ENCODE results near the gene MSL3B.
A peak's percentile ranks its signal among the peaks of the same experiment; 100 is the strongest.

Gene MSL3B

GRCh38 chr2:233851169-233851568 is 17.0 kb downstream of the MSL3B start:
- no peak for DNase-seq

DNA sequence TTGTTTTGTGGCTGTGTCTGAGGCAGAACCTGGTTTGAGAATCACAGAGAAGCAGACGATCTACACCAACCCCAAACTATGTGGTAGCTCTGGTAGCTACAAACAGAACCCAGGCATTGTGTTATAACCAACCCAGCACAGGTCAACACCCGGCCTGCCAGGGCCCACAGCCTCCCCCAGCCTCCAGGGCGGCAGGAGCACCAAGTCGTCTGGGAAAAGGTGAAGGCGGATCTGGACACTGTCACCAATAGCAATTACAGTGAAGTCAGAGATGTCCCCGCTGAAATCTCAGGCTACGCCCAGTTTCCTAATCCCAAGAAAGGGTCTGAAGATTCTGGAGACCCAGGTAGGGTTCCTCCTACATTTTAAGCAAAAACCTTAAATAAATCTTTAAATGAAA is 17.4 kb downstream of the MSL3B start:
- no peak for DNase-seq

GRCh38 chr2:233849607-233850271 is 18.4 kb downstream of the MSL3B start:
- DNase-seq: no peak

DNA sequence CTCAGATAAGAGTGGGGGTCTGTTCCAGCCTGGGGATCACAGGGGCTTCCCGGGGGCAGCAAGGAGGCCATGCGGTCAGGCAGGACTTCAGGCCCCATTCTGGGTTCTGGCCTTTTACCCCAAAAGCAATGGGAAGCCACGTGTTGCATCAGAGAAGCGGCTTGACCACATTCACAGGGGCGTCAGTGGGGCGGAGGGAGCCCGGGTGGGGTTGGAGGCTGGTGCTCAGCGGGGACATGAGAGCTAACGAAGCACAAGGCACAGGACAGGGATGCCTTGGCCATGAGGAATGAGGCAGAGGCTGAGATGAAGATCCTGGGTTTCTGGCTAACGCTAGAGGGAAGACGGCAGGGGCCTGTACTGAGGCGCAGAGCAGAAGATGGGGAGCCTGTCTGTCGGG is 19.9 kb downstream of the MSL3B start:
- DNase-seq: no peak

GRCh38 chr2:233847248-233847898 is 20.8 kb downstream of the MSL3B start:
- no peak for DNase-seq

- DNase-seq: no peak
Observed at GRCh38 chr2:233846387-233847247, 21.6 kb downstream of the MSL3B start.

- no peak for DNase-seq
Observed at GRCh38 chr2:233845301-233846060, 22.7 kb downstream of the MSL3B start.

DNA sequence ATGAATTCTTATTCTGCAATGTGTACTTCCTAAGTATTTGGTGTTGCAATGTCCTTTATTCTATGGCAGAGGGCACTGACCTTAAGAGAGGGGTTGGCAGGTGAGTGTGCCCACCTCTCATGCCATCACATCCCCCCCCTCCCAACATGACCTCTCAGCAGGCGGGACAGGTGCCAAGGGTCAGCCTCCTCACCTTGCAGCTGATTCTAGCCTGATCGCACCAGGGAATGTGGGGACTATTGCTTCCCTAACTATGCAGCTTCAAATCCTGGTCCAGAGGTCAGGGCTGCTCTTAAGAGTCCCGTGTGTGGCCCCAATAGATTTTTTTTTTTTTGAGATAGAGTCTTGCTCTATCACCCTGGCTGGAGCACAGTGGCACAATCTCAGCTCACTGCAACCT is 23.4 kb downstream of the MSL3B start:
- no peak for DNase-seq

DNA sequence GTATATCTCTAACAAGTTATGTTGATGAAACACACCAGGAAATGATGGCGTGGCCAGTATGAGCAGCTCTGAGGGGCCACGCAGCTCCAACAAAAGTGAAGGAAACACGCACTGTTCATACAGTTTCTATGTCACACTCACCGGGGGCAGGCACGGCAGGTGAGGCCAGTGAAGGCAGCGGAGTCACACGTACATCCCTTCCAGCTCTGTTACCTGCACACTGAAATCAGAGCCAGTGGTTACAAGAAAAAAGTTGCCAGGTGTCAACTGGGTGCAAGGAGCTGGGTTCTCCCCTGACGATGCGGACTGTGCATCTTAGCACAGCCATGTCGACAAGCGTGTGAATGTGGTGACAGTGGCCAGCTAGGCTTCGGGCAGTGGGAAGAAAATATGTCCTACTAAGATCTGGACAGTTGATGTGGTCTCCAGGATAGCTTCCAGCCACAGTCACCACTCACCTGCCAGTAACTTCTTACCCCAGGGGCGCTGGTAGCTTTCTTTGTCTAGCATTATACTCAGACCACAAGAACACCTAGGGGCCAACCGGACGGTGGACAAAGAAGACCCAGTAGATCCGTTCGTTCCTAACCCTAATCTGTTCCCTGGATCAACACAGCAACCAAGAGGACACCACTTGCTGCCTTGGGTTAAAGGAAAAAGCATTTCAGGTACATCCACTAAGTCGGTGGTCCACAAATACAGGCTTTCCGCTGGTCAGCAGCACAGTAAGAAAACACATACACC is 23.9 kb downstream of the MSL3B start:
- no peak for DNase-seq

DNA sequence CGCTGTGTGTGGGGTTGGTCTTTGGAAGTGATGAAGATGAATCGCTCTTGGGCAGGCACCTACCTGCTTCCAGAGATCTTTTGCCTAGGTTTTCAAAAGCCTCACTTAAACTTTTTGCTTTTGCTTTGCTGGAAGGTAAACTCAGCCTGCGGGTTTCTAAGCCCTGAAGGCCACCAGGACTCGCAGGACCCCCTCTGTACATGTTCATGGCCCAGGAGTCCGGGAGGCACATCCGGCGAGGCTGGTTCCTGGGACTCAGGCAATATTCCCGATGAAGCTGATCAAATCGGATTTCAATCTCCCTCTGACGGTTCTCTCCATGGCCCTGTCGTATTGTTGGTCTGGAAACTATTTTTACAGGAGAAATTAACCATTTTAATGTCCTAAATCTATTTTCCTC is 27.0 kb downstream of the MSL3B start:
- no peak for DNase-seq

DNA sequence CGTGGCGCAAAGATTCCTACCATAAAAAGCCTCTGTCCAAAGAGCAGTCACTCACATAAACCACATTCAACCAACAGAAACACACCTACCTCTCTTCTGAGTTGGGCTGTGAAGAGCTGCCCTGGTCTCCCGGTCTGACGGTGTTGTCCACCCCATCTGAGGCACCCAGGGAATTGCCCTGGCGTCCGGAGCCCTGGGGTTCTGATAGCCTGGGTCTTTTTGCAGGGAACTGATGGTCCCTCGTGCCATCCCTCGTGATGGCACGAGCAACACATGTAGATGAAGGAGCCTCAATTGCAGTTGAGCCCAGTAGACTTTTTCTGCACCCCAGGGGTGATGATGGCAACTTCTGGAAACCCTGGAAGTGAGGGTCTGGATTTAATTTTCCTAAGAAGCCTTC is 27.7 kb downstream of the MSL3B start:
- DNase-seq: no peak

- DNase-seq: no peak
Observed at GRCh38 chr2:233839447-233839820, 28.8 kb downstream of the MSL3B start.

DNA sequence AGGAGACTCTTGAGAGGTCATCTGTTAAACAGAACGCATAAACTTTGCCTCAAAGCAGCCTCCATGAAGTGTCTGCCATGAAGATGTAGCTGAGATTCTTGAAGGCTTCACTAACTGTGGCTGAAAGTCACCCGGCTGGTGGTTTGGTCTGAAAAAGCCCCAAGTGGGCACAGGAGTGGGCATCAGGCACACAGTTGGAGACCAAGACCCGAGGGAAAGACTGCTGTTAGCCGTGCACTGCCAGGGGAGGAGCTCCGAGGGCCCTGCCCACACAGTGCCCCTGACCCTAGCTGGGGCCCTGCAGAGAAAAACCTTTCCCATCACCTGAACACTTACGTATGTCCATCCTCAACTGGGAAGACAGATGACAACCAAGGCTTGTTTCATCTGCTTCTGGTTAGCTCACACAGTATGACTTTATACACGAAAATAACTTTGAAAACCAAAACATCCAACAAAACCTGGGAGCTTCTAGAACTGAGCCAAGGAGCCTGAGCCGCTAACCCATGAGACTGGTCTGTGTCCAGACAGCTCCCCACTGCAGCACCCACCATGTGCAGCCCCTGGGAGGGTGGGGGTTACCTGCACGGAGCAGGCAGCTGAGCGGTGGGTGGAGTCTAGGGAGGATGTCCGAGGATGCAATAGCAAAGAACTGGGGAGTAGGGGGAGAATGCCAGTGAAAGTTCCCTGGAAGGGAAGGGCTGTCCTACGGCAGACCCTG is 29.3 kb downstream of the MSL3B start:
- no peak for DNase-seq

GRCh38 chr2:233838251-233838650 is 29.9 kb downstream of the MSL3B start:
- DNase-seq: no peak

DNA sequence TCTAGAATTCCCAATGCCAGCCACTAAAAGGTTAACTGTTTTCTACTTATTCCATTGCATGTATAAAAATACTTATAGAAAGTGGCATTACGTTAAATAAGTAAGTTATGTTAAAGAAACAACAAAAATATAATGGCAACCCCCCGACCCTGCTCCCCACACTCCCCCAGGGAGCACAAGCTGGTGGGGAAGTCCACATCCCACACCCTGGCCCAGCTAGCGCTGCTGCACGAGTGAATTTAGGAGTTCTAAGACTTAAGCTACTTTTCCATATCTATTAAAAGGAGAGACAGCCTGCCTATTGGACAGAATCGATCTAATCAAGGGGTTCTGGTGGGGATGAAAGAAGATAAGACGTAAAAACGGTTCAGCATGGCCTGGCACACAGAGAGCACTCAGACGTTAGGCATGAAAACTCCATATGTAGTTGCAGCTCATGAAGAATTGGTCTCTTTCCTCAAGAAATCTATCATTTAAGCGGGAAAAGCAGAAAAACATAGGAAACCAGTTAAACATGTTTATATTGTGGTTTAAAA is 30.4 kb downstream of the MSL3B start:
- no peak for DNase-seq

- DNase-seq: no peak
Observed at GRCh38 chr2:233836359-233836758, 31.8 kb downstream of the MSL3B start.

DNA sequence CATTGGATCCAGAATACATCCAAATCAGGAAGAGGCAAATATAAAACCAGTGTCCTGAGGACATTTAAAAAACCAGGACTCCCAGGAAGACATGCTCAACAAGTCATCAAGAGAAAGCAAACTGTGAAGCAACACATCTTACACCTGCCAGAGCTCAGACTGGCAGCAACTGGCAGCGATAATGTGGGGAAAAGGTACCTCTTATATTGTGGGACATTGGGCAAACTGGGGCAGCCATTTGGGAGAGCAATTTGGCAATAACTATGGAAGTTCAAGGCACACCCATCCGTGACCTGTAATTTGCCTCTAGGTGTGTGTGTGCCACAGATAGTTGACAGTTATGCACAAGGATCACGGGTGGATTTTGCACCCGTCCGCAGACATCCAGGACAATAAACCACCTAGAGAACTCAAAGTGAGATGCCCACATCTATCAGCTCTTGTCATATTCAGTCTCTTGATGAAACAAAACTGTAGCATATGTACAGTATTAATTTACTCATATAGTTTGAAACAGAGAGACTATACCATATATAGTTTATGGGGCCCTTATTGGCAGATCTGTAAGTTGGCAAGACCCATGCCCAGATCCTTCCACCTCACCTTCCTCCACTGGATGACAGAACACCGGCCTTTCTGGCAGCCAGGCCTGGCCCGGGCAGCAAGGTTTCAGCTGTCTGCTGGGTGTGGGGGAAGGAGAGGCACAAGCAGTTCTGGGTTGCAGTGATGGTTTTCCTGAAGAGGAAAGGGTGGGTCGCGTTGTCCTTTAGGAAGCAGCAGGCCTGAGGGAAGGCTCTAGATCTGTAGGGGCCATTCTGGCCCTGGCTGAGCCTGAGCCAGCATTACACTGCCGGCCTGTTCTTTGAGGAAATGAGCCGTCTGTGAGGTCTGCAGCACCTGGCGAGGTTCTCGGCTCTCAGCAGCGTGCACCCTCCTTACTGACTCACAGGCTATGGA is 32.7 kb downstream of the MSL3B start:
- no peak for DNase-seq

GRCh38 chr2:233833345-233833744 is 34.8 kb downstream of the MSL3B start:
- DNase-seq: peak; percentile 57

- DNase-seq: peak; percentile 21
Observed at GRCh38 chr2:233832869-233833311, 35.3 kb downstream of the MSL3B start.

- no peak for DNase-seq
Observed at GRCh38 chr2:233832414-233832813, 35.8 kb downstream of the MSL3B start.

Measured in NCI-H345 (cell line).